GM12878 (cell line): Measurements from ENCODE around the gene MBNL1. TPM values are rescaled to one million over a fixed set of nuclear protein-coding genes. Genes with fewer than 3 reads are reported as not detected.

Experiments
- ATAC-seq: fragments of 200-7000 bp; cut with Tn5 transposase; 3 replicates; pipeline ENCODE4 v1.9.1; 2020; ENCODE audit warnings: mild to moderate bottlenecking, moderate library complexity
- BruUV-seq: library from RNA; stranded (reverse); fragments of 400-500 nt; replicated peaks from 2 replicates; lab custom pipeline; 2021; lab: Mats Ljungman, UMichigan
- CTCF ChIA-PET: fragments of 300-600 bp; sonication (Branson Sonifier 250); formaldehyde crosslinking; extraction: SDS; loops from one replicate; lab custom pipeline; 2021; ENCODE audit warnings: inconsistent platforms; lab: Yijun Ruan, JAX
- POLR2A ChIA-PET: fragments of 350-600 bp; formaldehyde crosslinking; extraction: SDS; loops from one replicate; lab custom pipeline; 2021; ENCODE audit warnings: inconsistent platforms; lab: Charles Lee
- RAD21 ChIA-PET: fragments of 300-600 bp; sonication (Branson Sonifier 250); formaldehyde crosslinking; loops from one replicate; lab custom pipeline; 2023; ENCODE audit warnings: antibody characterized with exemption; ENCODE audit not compliant: unreplicated experiment; lab: Charles Lee
- SMC1A ChIA-PET: fragments of 300-600 bp; sonication (Branson Sonifier 250); formaldehyde crosslinking; loops from one replicate; lab custom pipeline; 2023; ENCODE audit not compliant: unreplicated experiment, uncharacterized antibody; lab: Charles Lee
- DNase-seq: peaks from one replicate; pipeline ENCODE4 v3.0.0-alpha.2; 2011; ENCODE audit warnings: low read depth, low spot score
- FAIRE-seq: peaks from 3 replicates; lab custom pipeline; 2011; peaks lifted over from hg19 to GRCh38; lab: Jason Lieb, UNC
- H2AFZ ChIP-seq: 2 replicates; pipeline ENCODE4 v1.6.0; 2011; ENCODE audit warnings: low read depth, low read length, control low read depth; ENCODE audit not compliant: control insufficient read depth
- H3K27ac ChIP-seq: 2 replicates; pipeline ENCODE4 v1.5.1; 2011; ENCODE audit warnings: control low read depth; ENCODE audit not compliant: control insufficient read depth, insufficient read depth
- H3K27me3 ChIP-seq, 2 experiments: replicated peaks in 1 of 2; 2 replicates each; pipeline versions ENCODE4 v1.6.0 to v1.6.1; 2011; ENCODE audit warnings: low read length in 1 of 2; ENCODE audit not compliant: control insufficient read depth in 2 of 2, insufficient read depth in 2 of 2
- H3K36me3 ChIP-seq, 2 experiments: 2 replicates each; pipeline ENCODE4 v1.5.1; 2011; ENCODE audit warnings: low read length in 1 of 2; ENCODE audit not compliant: control insufficient read depth in 2 of 2, insufficient read depth in 2 of 2
- H3K4me1 ChIP-seq: 2 replicates; pipeline ENCODE4 v1.6.1; 2011; ENCODE audit warnings: mild to moderate bottlenecking, low read length, moderate library complexity, mixed read lengths; ENCODE audit not compliant: control insufficient read depth, insufficient read depth
- H3K4me2 ChIP-seq: 2 replicates; pipeline ENCODE4 v1.6.0; 2011; ENCODE audit warnings: control low read depth; ENCODE audit not compliant: control insufficient read depth, insufficient read depth
- H3K4me3 ChIP-seq: fragments of 200-600 bp; sonication (generic); 2 replicates; pipeline ENCODE4 v1.5.1; 2016
- H3K79me2 ChIP-seq: 2 replicates; pipeline ENCODE4 v1.6.0; 2011; ENCODE audit warnings: low read length; ENCODE audit not compliant: control insufficient read depth, insufficient read depth
- H3K9ac ChIP-seq: 2 replicates; pipeline ENCODE4 v1.8.0; 2011; ENCODE audit warnings: low read length, control low read depth, mixed read lengths; ENCODE audit not compliant: control insufficient read depth, insufficient read depth
- H3K9me3 ChIP-seq: replicated peaks from 3 replicates; pipeline ENCODE4 v1.5.1; 2011; ENCODE audit warnings: mild to moderate bottlenecking, low read length; ENCODE audit not compliant: control insufficient read depth, insufficient read depth
- H4K20me1 ChIP-seq: 2 replicates; pipeline ENCODE4 v1.6.0; 2011; ENCODE audit not compliant: control insufficient read depth, insufficient read depth
- BACH1 ChIP-seq: fragments of 450-650 bp; IDR thresholded peaks from 2 replicates; pipeline ENCODE4 v1.6.1; 2017; ENCODE audit warnings: mild to moderate bottlenecking, borderline replicate concordance
- BCL11A ChIP-seq: IDR thresholded peaks from 2 replicates; pipeline ENCODE4 v1.6.1; 2011; ENCODE audit warnings: low read depth, low read length
- CREM ChIP-seq: IDR thresholded peaks from 2 replicates; pipeline ENCODE4 v1.6.1; 2014; ENCODE audit warnings: antibody characterized with exemption, low read depth
- DPF2 ChIP-seq: fragments of 450-650 bp; IDR thresholded peaks from 2 replicates; pipeline ENCODE4 v1.6.1; 2017; ENCODE audit warnings: mild to moderate bottlenecking
- EP300 ChIP-seq, 2 experiments: fragments of 150-350 bp in 1 of 2; IDR thresholded peaks; 2 replicates each; pipeline ENCODE4 v1.6.1; 2011 to 2012; ENCODE audit warnings: low read depth in 2 of 2, low read length in 2 of 2, borderline replicate concordance in 1 of 2, improper control_type of control experiment in 1 of 2, inconsistent platforms in 1 of 2; ENCODE audit not compliant: control insufficient read depth in 1 of 2
- GABPA ChIP-seq: IDR thresholded peaks from 2 replicates; pipeline ENCODE4 v1.6.1; 2014; ENCODE audit warnings: antibody characterized with exemption, low read depth, mild to moderate bottlenecking, inconsistent platforms
- IRF4 ChIP-seq: IDR thresholded peaks from 2 replicates; pipeline ENCODE4 v1.6.1; 2011; ENCODE audit warnings: low read depth, low read length
- JUNB ChIP-seq: IDR thresholded peaks from 2 replicates; pipeline ENCODE4 v1.6.1; 2016; ENCODE audit warnings: antibody characterized with exemption, mild to moderate bottlenecking
- MEF2A ChIP-seq: IDR thresholded peaks from 2 replicates; pipeline ENCODE4 v1.6.1; 2011; ENCODE audit warnings: low read depth, mild to moderate bottlenecking, low read length, moderate library complexity; ENCODE audit not compliant: insufficient read depth
- MTA2 ChIP-seq: fragments of 450-650 bp; IDR thresholded peaks from 2 replicates; pipeline ENCODE4 v1.6.1; 2016; ENCODE audit warnings: low read depth, mild to moderate bottlenecking, moderate library complexity
- MTA3 ChIP-seq: IDR thresholded peaks from 2 replicates; pipeline ENCODE4 v1.6.1; 2012; ENCODE audit warnings: low read length, inconsistent platforms, borderline replicate concordance
- NR2C2 ChIP-seq: IDR thresholded peaks from 2 replicates; pipeline ENCODE4 v1.6.1; 2011; ENCODE audit warnings: borderline replicate concordance, low read depth; ENCODE audit not compliant: control insufficient read depth, insufficient read length
- POLR2AphosphoS5 ChIP-seq: IDR thresholded peaks from 2 replicates; pipeline ENCODE4 v1.6.1; 2011; ENCODE audit warnings: mild to moderate bottlenecking, low read length, inconsistent platforms
- RELA ChIP-seq: fragments of 450-650 bp; IDR thresholded peaks from 2 replicates; pipeline ENCODE4 v1.8.0; 2014; ENCODE audit warnings: borderline replicate concordance; ENCODE audit not compliant: partially characterized antibody
- RUNX3 ChIP-seq: IDR thresholded peaks from 2 replicates; pipeline ENCODE4 v1.6.1; 2012; ENCODE audit warnings: low read length, inconsistent platforms
- SIN3A ChIP-seq: IDR thresholded peaks from 2 replicates; pipeline ENCODE4 v1.6.1; 2012; ENCODE audit warnings: low read depth, low read length, improper control_type of control experiment
- TCF7 ChIP-seq: IDR thresholded peaks from 2 replicates; pipeline ENCODE4 v1.6.1; 2014; ENCODE audit warnings: antibody characterized with exemption, borderline replicate concordance
- ZNF622 ChIP-seq: fragments of 450-650 bp; IDR thresholded peaks from 2 replicates; pipeline ENCODE4 v1.6.1; 2017; ENCODE audit warnings: mild to moderate bottlenecking, inconsistent platforms
- WGBS: methylation state at CpG from one replicate; pipeline ENCODE4 v1.1.6; 2016; ENCODE audit warnings: low lambda C conversion rate; ENCODE audit not compliant: insufficient replicate concordance, insufficient coverage; ENCODE audit errors: missing lambda C conversion rate; 5-methylcytosine and 5-hydroxymethylcytosine counted together
- in situ Hi-C: fragments of 300-500 bp; cut with MboI; formaldehyde crosslinking; loops from 9 replicates; pipeline ENCODE4 v1.14.3; 2018; ENCODE audit warnings: mixed read lengths
- intact Hi-C: fragments of 100-400 bp; cut with micrococcal nuclease; formaldehyde crosslinking; loops from one replicate; pipeline ENCODE4 v1.14.2; 2022; ENCODE audit not compliant: unreplicated experiment
- polyA plus RNA-seq, 11 experiments: library from polyadenylated mRNA; depleted of rRNA in 4 of 11; unstranded in 6 of 11; stranded (reverse) in 5 of 11; fragments of >200 nt; fragmentation: Nextera tagmentation in 4 of 11; fragmentation: Illumina TruSeq in 1 of 11; extraction: Ambion mirVana in 4 of 11; extraction: Trizol in 1 of 11; gene quantifications; 1 replicate in 1 of 11; 2 replicates in 10 of 11; pipeline versions ENCODE4 v1.2.1 to v1.2.3, GENCODE V29; 2011 to 2016; ENCODE audit warnings: inconsistent platforms in 2 of 11, missing spikeins in 2 of 11, low read depth in 1 of 11
- total RNA-seq, 4 experiments: library from RNA; depleted of rRNA in 3 of 4; stranded (reverse); fragments of >200 nt in 3 of 4; fragmentation: Illumina TruSeq in 1 of 4; extraction: Trizol in 1 of 4; gene quantifications; 2 replicates each; pipeline versions ENCODE4 v1.2.1 to v1.2.3, GENCODE V29; 2013 to 2021
- TF ChIP-seq, protein P1 (sequence below): IDR thresholded peaks from 2 replicates; pipeline ENCODE4 v1.6.1; 2012; ENCODE audit warnings: low read depth, low read length, improper control_type of control experiment

MBNL1 gene
- total and polyA plus RNA-seq, 10 of the 15 experiments (the other 5 are each of a cell fraction or from before 2014, with no cell fraction given) = 59.6 to 337 (median 143) TPM

DNA sequence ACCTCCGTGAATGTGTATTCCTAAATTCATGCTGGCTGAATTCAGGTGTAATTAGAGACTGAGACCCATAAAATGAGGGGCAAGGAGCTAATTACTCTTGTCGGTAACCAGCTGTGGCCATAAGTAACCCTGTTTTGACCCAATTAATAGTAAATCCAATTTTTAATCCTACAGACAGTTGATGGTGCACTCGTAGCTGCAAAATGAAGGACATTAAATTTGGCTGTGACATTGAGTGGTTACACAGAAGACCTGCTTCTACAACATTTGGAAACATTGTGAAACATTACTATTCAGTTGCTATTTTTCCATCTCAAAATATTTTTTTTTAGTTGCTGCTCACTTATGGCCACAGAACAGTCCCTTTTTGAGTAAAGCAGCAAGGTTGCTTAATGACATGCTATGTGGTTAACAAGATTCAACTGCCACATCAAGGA is 33.0 kb downstream of the MBNL1 start:
- no TSS peak for BruUV-seq
- Histone ChIP-seq H3K4me1 (peaks cover 40% of the 10 kb centered on the region), H3K9me3 (no peaks in the 10 kb centered on the region; the same call in 2 of the 3 replicates), H3K4me2 (peak overlapping the region; percentile 92), H3K36me3 (peaks cover 4 to 24% of the 10 kb centered on the region in 2 experiments), H3K27ac (peak overlapping the region; percentile 75), H2AFZ (no peak overlapping the region)
- RAD21 ChIA-PET = interaction anchor here (0.6 to 3.9 kb wide), 19 partner anchors 10 to 142 kb away, joined by 3 to 26 read pairs (median 5); partner anchors contain the start of gene MBNL1
- DNase-seq (no peak), ATAC-seq (peak; percentile 43), FAIRE-seq (no peak)
- SMC1A ChIA-PET = interaction anchor here (0.6 to 9.4 kb wide), 19 partner anchors 10 to 230 kb away, joined by 3 to 115 read pairs (median 6); no protein-coding TSS in a partner anchor
- whole genome bisulfite sequencing = 0% methylated on average over 3 of the region's 3 CpGs
- intact Hi-C loops = loop anchor here (2.0 kb wide), 2 partner anchors 21 to 75 kb away; no protein-coding TSS in a partner anchor
- POLR2A ChIA-PET = interaction anchor here (0.6 to 4.4 kb wide), 4 partner anchors 20 to 62 kb away, joined by 3 to 24 read pairs (median 4); no protein-coding TSS in a partner anchor
- TF ChIP-seq ZNF622 (no peak), POLR2AphosphoS5 (0 out of 2 replicates have a peak, but pooled peaks have one; percentile 28), MTA3 (0 out of 2 replicates have a peak, but pooled peaks have one; percentile 19), MEF2A (peak; percentile 32; the same call in 1 of the 2 replicates), SIN3A (no peak), NR2C2 (no peak), MTA2 (peak; percentile 61), EP300 (IDR thresholded peaks at IDR 0.05; ENCODE audit: borderline replicate concordance in 1 of 2, control insufficient read depth in 1 of 2, low read depth in 2 of 2, low read length in 2 of 2) (peak in 1 of 2 experiments; percentile 18; a peak in 1 of 4 replicates), DPF2 (peak; percentile 28; the same call in 1 of the 2 replicates), TCF7 (peak; percentile 45; the same call in 1 of the 2 replicates), BCL11A (peak; percentile 47; the same call in 1 of the 2 replicates), GABPA (peak; percentile 41; the same call in 1 of the 2 replicates), IRF4 (no peak), CREM (0 out of 2 replicates have a peak, but pooled peaks have one; percentile 42), RELA (no peak), BACH1 (no peak), RUNX3 (peak; percentile 90), JUNB (peak; percentile 54)
- TF ChIP-seq, protein P1, sequence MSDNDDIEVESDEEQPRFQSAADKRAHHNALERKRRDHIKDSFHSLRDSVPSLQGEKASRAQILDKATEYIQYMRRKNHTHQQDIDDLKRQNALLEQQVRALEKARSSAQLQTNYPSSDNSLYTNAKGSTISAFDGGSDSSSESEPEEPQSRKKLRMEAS = no peak
- TF ChIP-seq, all 136 proteins: peak for 12
- H4K20me1 ChIP-seq = peaks cover 4% of the 10 kb centered on the region; the same call in 1 of the 2 replicates
- peak overlapping the region; percentile 52; the same call in 1 of the 2 replicates for H3K4me3 ChIP-seq
- CTCF ChIA-PET = interaction anchor here (0.6 to 6.5 kb wide), 8 partner anchors 18 to 409 kb away, joined by 3 to 34 read pairs (median 4); no protein-coding TSS in a partner anchor
- H3K9ac ChIP-seq = peak overlapping the region; percentile 24; the same call in 1 of the 2 replicates
- in situ Hi-C loops = no loop called here
- H3K27me3 ChIP-seq = no peaks in the 10 kb centered on the region
- H3K79me2 ChIP-seq = peaks cover 98% of the 10 kb centered on the region
